K562 (cell line): ENCODE results near the gene MUC3A. TPM values are rescaled to one million over a fixed set of nuclear protein-coding genes. Genes with fewer than 3 reads are reported as not detected.
A peak's percentile ranks its signal among the peaks of the same experiment; 100 is the strongest.

Experiments used
- ATAC-seq: fragments of 200-7000 bp; cut with Tn5 transposase; 3 replicates; pipeline ENCODE4 v1.9.1; 2020; ENCODE audit warnings: moderate library complexity
- BruUV-seq: library from RNA; stranded (reverse); fragments of 400-500 nt; replicated peaks from 2 replicates; lab custom pipeline; 2021; lab: Mats Ljungman, UMichigan
- CTCF ChIA-PET: fragments of 300-600 bp; formaldehyde crosslinking; extraction: SDS; loops from one replicate; lab custom pipeline; 2021; ENCODE audit warnings: low intra/inter-chr PET ratio; lab: Yijun Ruan, JAX
- POLR2A ChIA-PET: fragments of 300-600, 350-650 bp; sonication (Branson Sonifier 250); formaldehyde crosslinking; extraction: SDS; loops from one replicate; lab custom pipeline; 2021; ENCODE audit warnings: antibody characterized with exemption, inconsistent platforms; lab: Yijun Ruan, JAX
- DNase-seq, 4 experiments: peaks; one replicate each; pipeline versions ENCODE4 v3.0.0 to v3.0.0-alpha.2; 2011 to 2018; ENCODE audit warnings: low spot score in 3 of 4, mixed read lengths in 3 of 4; ENCODE audit errors: extremely low read depth in 1 of 4
- FAIRE-seq: peaks from 2 replicates; lab custom pipeline; 2011; peaks lifted over from hg19 to GRCh38; lab: Jason Lieb, UNC
- H2AFZ ChIP-seq: 2 replicates; pipeline ENCODE4 v1.6.0; 2011; ENCODE audit warnings: low read depth, low read length, control low read depth, inconsistent platforms
- H3K27ac ChIP-seq: fragments of 200-600 bp; 3 replicates; pipeline ENCODE4 v1.8.0; 2011; ENCODE audit warnings: low read depth, mild to moderate bottlenecking, control low read depth, inconsistent platforms, low read length, moderate library complexity, mixed read lengths; ENCODE audit errors: extremely low read depth
- H3K27me3 ChIP-seq, 2 experiments: fragments of 300-600 bp in 1 of 2; 2 replicates in 1 of 2; 3 replicates in 1 of 2; pipeline versions ENCODE4 v1.6.0 to v1.8.0; 2011; ENCODE audit warnings: inconsistent platforms in 2 of 2, low read length in 2 of 2, mild to moderate bottlenecking in 1 of 2, mixed read lengths in 1 of 2, moderate library complexity in 1 of 2; ENCODE audit not compliant: control insufficient read depth in 2 of 2, insufficient read depth in 2 of 2
- H3K36me3 ChIP-seq: fragments of 300-600 bp; 3 replicates; pipeline ENCODE4 v1.8.0; 2011; ENCODE audit warnings: mild to moderate bottlenecking, low read length, inconsistent platforms; ENCODE audit not compliant: control insufficient read depth, insufficient read depth
- H3K4me1 ChIP-seq, 2 experiments: fragments of 200-600 bp in 1 of 2; replicated peaks in 1 of 2; 2 replicates in 1 of 2; 3 replicates in 1 of 2; pipeline versions ENCODE4 v1.5.1 to v1.8.0; 2011; ENCODE audit warnings: inconsistent platforms in 2 of 2, low read length in 2 of 2, mild to moderate bottlenecking in 1 of 2, mixed read lengths in 1 of 2, moderate library complexity in 1 of 2; ENCODE audit not compliant: control insufficient read depth in 2 of 2, insufficient read depth in 2 of 2
- H3K4me2 ChIP-seq: 2 replicates; pipeline ENCODE4 v1.6.1; 2011; ENCODE audit warnings: low read length, control low read depth, inconsistent platforms, mixed read lengths; ENCODE audit not compliant: insufficient read depth
- H3K4me3 ChIP-seq: fragments of 200-600 bp; sonication (generic), shearing (Covaris generic); 2 replicates; pipeline ENCODE4 v1.5.1; 2016; ENCODE audit warnings: control low read depth, inconsistent platforms
- H3K79me2 ChIP-seq: fragments of 200-600 bp; 3 replicates; pipeline ENCODE4 v1.8.0; 2011; ENCODE audit warnings: low read length, inconsistent platforms; ENCODE audit not compliant: control insufficient read depth, insufficient read depth
- H3K9ac ChIP-seq, 2 experiments: 2 replicates each; pipeline versions ENCODE4 v1.6.0 to v1.6.1; 2011; ENCODE audit warnings: low read depth in 2 of 2, low read length in 2 of 2, control low read depth in 1 of 2, inconsistent platforms in 1 of 2, mild to moderate bottlenecking in 1 of 2, mixed read lengths in 1 of 2; ENCODE audit not compliant: insufficient read depth in 1 of 2
- H3K9me1 ChIP-seq: one replicate; pipeline ENCODE4 v1.6.0; 2011; ENCODE audit warnings: inconsistent platforms, mild to moderate bottlenecking, low read length, moderate library complexity; ENCODE audit not compliant: control insufficient read depth, insufficient read depth
- H3K9me3 ChIP-seq: replicated peaks from 2 replicates; pipeline ENCODE4 v1.5.1; 2011; ENCODE audit warnings: low read depth, low read length, inconsistent platforms; ENCODE audit not compliant: control insufficient read depth, insufficient read depth
- H4K20me1 ChIP-seq: replicated peaks from 2 replicates; pipeline ENCODE4 v1.6.1; 2011; ENCODE audit warnings: low read length, inconsistent platforms, mixed read lengths; ENCODE audit not compliant: control insufficient read depth, insufficient read depth
- ARID2 ChIP-seq: fragments of 450-650 bp; IDR thresholded peaks from 2 replicates; pipeline ENCODE4 v1.6.1; 2017; ENCODE audit warnings: antibody characterized with exemption, mild to moderate bottlenecking
- CTBP1 ChIP-seq: fragments of 450-650 bp; IDR thresholded peaks from 2 replicates; pipeline ENCODE4 v1.6.1; 2016; ENCODE audit warnings: borderline replicate concordance
- ESRRA ChIP-seq: fragments of 450-650 bp; IDR thresholded peaks from 2 replicates; pipeline ENCODE4 v1.6.1; 2014; ENCODE audit warnings: low read depth, mild to moderate bottlenecking, moderate library complexity, borderline replicate concordance
- FOXJ3 ChIP-seq: sonication (generic); formaldehyde crosslinking; IDR thresholded peaks from 2 replicates; pipeline ENCODE4 v1.4.0; 2020; ENCODE audit warnings: mild to moderate bottlenecking, missing genetic modification reagents
- MYNN ChIP-seq, 2 experiments: sonication (generic); formaldehyde crosslinking in 1 of 2; IDR thresholded peaks; 2 replicates each; pipeline versions ENCODE4 v1.5.0 to v1.6.1; 2016 to 2020; ENCODE audit warnings: antibody characterized with exemption in 1 of 2, missing genetic modification reagents in 1 of 2
- PCBP1 ChIP-seq: fragments of 200-400 bp; formaldehyde crosslinking; IDR thresholded peaks from 2 replicates; pipeline ENCODE4 v1.6.1; 2018; ENCODE audit warnings: mild to moderate bottlenecking, low read depth, low read length; ENCODE audit not compliant: poor library complexity, severe bottlenecking
- SMARCA5 ChIP-seq: fragments of 450-650 bp; IDR thresholded peaks from 2 replicates; pipeline ENCODE4 v1.6.1; 2016
- SPI1 ChIP-seq: IDR thresholded peaks from 2 replicates; pipeline ENCODE4 v1.6.1; 2011; ENCODE audit warnings: low read depth, low read length, control low read depth, borderline replicate concordance
- TAF1 ChIP-seq: IDR thresholded peaks from 2 replicates; pipeline ENCODE4 v1.6.1; 2011; ENCODE audit warnings: mild to moderate bottlenecking, low read length, moderate library complexity; ENCODE audit not compliant: insufficient read depth, control insufficient read depth, severe bottlenecking; ENCODE audit errors: extremely low read depth
- ZC3H11A ChIP-seq: IDR thresholded peaks from 2 replicates; pipeline ENCODE4 v1.6.1; 2012; ENCODE audit warnings: low read depth, low read length, improper control_type of control experiment
- ZNF197 ChIP-seq: fragments of 200-800 bp; sonication (Bioruptor generic); IDR thresholded peaks from 2 replicates; pipeline ENCODE4 v1.6.1; 2016; ENCODE audit warnings: low read depth, missing genetic modification characterization, missing compliant biosample characterization
- ZNF263 ChIP-seq: sonication (generic); formaldehyde crosslinking; IDR thresholded peaks from 2 replicates; pipeline ENCODE4 v1.8.0; 2022; ENCODE audit warnings: mild to moderate bottlenecking, missing genetic modification reagents, borderline replicate concordance
- WGBS: fragments of 100-300 bp; shearing (Covaris generic); methylation state at CpG from one replicate; pipeline ENCODE4 v1.1.6; 2016; ENCODE audit warnings: low coverage, mixed read lengths; ENCODE audit not compliant: insufficient coverage; ENCODE audit errors: missing lambda C conversion rate; 5-methylcytosine and 5-hydroxymethylcytosine counted together
- in situ Hi-C: fragments of 300-500 bp; cut with MboI; formaldehyde crosslinking; loops from 4 replicates; pipeline ENCODE4 v1.15.0; 2018; ENCODE audit warnings: inconsistent platforms, mixed read lengths
- intact Hi-C: fragments of 100-400 bp; cut with micrococcal nuclease; formaldehyde crosslinking; loops from 2 replicates; pipeline ENCODE4 v1.14.2; 2022
- polyA plus RNA-seq, 8 experiments: library from polyadenylated mRNA; depleted of rRNA in 4 of 8; stranded (reverse) in 5 of 8; unstranded in 3 of 8; fragments of >200 nt; fragmentation: Nextera tagmentation in 2 of 8; fragmentation: Illumina TruSeq in 1 of 8; extraction: Ambion mirVana in 2 of 8; extraction: Trizol in 1 of 8; gene quantifications; 2 replicates each; pipeline versions ENCODE4 v1.2.1 to v1.2.3, GENCODE V29; 2011 to 2014; ENCODE audit warnings: inconsistent platforms in 1 of 8, missing spikeins in 1 of 8
- total RNA-seq, 7 experiments: library from RNA; depleted of rRNA in 6 of 7; stranded (reverse); fragments of >200 nt in 6 of 7; fragmentation: Illumina TruSeq in 2 of 7; extraction: Trizol in 2 of 7; gene quantifications; 2 replicates each; pipeline versions ENCODE4 v1.2.1 to v1.2.3, GENCODE V29; 2011 to 2021; ENCODE audit warnings: low replicate concordance in 1 of 7
- TF ChIP-seq, protein P1 (sequence below): IDR thresholded peaks from 2 replicates; pipeline ENCODE4 v1.6.1; 2016; ENCODE audit warnings: missing genetic modification characterization, missing compliant biosample characterization
- TF ChIP-seq, protein P2 (sequence below): sonication (generic); formaldehyde crosslinking; IDR thresholded peaks from 2 replicates; pipeline ENCODE4 v1.8.1; 2023; ENCODE audit warnings: mild to moderate bottlenecking, missing genetic modification reagents
- TF ChIP-seq, protein P3 (sequence below), 3 experiments: IDR thresholded peaks in 2 of 3; conservative IDR thresholded peaks in 1 of 3; 2 replicates each; pipeline ENCODE4 v1.5.1; 2011 to 2012; ENCODE audit warnings: low read length in 3 of 3, mild to moderate bottlenecking in 3 of 3, control low read depth in 2 of 3, improper control_type of control experiment in 1 of 3, inconsistent platforms in 1 of 3, low read depth in 1 of 3, mixed read lengths in 1 of 3, moderate library complexity in 1 of 3; ENCODE audit not compliant: insufficient read depth in 2 of 3

Gene MUC3A
- total and polyA plus RNA-seq, 9 of the 15 experiments (the other 6 are each of a cell fraction or from before 2014, with no cell fraction given), result 0.06 to 2.2 (median 0.20) TPM; not detected in 1

DNA sequence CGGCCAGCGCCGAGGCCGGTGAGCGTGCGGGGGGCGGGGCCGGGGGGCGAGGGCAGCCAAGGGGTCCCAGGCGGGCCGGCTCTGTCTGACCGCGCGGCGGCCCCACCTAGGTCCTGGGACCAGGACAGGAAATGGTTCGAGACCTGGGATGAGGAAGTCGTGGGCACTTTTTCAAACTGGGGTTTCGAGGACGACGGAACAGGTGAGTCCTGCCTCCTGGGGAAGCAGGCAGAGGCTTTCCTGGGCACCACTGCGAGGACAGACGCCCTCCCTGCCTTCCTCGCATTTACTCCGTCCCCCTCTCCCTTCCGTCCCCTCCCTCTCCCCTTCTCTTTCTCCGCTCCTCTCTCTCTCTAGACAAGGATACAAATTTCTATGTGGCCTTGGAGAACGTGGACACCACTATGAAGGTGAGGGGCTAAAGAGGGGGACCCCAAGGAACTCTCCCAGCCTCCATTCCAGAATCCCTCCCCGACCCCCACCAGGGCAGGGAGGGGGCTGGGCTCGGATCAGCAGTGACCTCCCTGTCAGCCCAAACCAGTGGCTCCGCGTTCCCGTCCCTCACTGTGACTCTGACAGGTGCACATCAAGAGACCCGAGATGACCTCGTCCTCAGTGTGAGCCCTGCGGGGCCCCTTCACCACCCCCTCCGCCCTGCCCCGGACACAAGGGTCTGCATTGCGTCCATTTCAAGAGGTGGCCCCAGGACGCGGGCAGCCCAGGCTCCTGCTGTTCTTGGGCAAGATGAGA is 17.4 kb downstream of the MUC3A start:
- H3K9ac ChIP-seq, result peak overlapping the region in 1 of 2 experiments; percentile 66; a peak in 2 of 4 replicates
- DNase-seq (peak in 2 of 4 experiments; percentile 24 to 44), ATAC-seq (no peak), FAIRE-seq (no peak)
- H4K20me1 ChIP-seq, result peaks cover 20% of the 10 kb centered on the region
- H3K4me1 ChIP-seq, result peaks cover 12 to 25% of the 10 kb centered on the region in 2 experiments; a peak in 4 of 5 replicates
- intact Hi-C loops, result loop anchor here (1.0 to 5.0 kb wide), 4 partner anchors 69 to 169 kb away; no protein-coding TSS in a partner anchor
- peak overlapping the region; percentile 84 for H2AFZ ChIP-seq
- H3K36me3 ChIP-seq, result no peaks in the 10 kb centered on the region
- H3K9me1 ChIP-seq, result peaks cover 10% of the 10 kb centered on the region
- no TSS peak for BruUV-seq
- H3K4me2 ChIP-seq, result peak overlapping the region; percentile 85
- POLR2A ChIA-PET, result interaction anchor here (1.9 kb wide), 1 partner anchor 9 kb away, joined by 6 read pairs; no protein-coding TSS in a partner anchor
- no peaks in the 10 kb centered on the region for H3K9me3 ChIP-seq
- no peak overlapping the region for H3K27ac ChIP-seq
- H3K27me3 ChIP-seq, result peaks cover 38 to 69% of the 10 kb centered on the region in 2 experiments
- CTCF ChIA-PET, result interaction anchor here (0.6 to 1.8 kb wide), 3 partner anchors 57 to 111 kb away, joined by 4 to 13 read pairs (median 9); no protein-coding TSS in a partner anchor
- 6% methylated on average over 40 of the region's 40 CpGs for WGBS
- in situ Hi-C loops, result no loop called here
- peak overlapping the region; percentile 43 for H3K4me3 ChIP-seq
- no peaks in the 10 kb centered on the region for H3K79me2 ChIP-seq
- TF ChIP-seq CTBP1 (0 out of 2 replicates have a peak, but pooled peaks have one; percentile 1), SPI1 (peak; percentile 79), ZC3H11A (no peak), ZNF197 (no peak), PCBP1 (peak; percentile 52), ARID2 (no peak), TAF1 (no peak), MYNN (IDR thresholded peaks at IDR 0.05) (no peak), MYNN (CRISPR knock-in tag; IDR thresholded peaks at IDR 0.05) (0 out of 2 replicates have a peak, but pooled peaks have one; percentile 26), ESRRA (0 out of 2 replicates have a peak, but pooled peaks have one; percentile 11), ZNF263 (CRISPR knock-in tag) (no peak), SMARCA5 (no peak), FOXJ3 (CRISPR knock-in tag) (no peak)
- TF ChIP-seq, protein P1, sequence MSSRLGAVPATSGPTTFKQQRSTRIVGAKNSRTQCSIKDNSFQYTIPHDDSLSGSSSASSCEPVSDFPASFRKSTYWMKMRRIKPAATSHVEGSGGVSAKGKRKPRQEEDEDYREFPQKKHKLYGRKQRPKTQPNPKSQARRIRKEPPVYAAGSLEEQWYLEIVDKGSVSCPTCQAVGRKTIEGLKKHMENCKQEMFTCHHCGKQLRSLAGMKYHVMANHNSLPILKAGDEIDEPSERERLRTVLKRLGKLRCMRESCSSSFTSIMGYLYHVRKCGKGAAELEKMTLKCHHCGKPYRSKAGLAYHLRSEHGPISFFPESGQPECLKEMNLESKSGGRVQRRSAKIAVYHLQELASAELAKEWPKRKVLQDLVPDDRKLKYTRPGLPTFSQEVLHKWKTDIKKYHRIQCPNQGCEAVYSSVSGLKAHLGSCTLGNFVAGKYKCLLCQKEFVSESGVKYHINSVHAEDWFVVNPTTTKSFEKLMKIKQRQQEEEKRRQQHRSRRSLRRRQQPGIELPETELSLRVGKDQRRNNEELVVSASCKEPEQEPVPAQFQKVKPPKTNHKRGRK (tag), result no peak
- TF ChIP-seq, protein P2, sequence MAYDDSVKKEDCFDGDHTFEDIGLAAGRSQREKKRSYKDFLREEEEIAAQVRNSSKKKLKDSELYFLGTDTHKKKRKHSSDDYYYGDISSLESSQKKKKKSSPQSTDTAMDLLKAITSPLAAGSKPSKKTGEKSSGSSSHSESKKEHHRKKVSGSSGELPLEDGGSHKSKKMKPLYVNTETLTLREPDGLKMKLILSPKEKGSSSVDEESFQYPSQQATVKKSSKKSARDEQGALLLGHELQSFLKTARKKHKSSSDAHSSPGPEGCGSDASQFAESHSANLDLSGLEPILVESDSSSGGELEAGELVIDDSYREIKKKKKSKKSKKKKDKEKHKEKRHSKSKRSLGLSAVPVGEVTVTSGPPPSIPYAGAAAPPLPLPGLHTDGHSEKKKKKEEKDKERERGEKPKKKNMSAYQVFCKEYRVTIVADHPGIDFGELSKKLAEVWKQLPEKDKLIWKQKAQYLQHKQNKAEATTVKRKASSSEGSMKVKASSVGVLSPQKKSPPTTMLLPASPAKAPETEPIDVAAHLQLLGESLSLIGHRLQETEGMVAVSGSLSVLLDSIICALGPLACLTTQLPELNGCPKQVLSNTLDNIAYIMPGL (CRISPR knock-in tag), result no peak
- TF ChIP-seq, protein P3, sequence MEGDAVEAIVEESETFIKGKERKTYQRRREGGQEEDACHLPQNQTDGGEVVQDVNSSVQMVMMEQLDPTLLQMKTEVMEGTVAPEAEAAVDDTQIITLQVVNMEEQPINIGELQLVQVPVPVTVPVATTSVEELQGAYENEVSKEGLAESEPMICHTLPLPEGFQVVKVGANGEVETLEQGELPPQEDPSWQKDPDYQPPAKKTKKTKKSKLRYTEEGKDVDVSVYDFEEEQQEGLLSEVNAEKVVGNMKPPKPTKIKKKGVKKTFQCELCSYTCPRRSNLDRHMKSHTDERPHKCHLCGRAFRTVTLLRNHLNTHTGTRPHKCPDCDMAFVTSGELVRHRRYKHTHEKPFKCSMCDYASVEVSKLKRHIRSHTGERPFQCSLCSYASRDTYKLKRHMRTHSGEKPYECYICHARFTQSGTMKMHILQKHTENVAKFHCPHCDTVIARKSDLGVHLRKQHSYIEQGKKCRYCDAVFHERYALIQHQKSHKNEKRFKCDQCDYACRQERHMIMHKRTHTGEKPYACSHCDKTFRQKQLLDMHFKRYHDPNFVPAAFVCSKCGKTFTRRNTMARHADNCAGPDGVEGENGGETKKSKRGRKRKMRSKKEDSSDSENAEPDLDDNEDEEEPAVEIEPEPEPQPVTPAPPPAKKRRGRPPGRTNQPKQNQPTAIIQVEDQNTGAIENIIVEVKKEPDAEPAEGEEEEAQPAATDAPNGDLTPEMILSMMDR (IDR thresholded peaks at IDR 0.05 in 2 of 3, conservative IDR thresholded peaks at IDR 0.05 in 1 of 3; ENCODE audit: insufficient read depth in 2 of 3, low read depth in 1 of 3, low read length in 3 of 3), result peak in 1 of 3 experiments; percentile 1; a peak in 1 of 6 replicates
